Neural cell (in vitro differentiated cells): ENCODE measurements around the gene SLC6A19. TPM values are rescaled to one million over a fixed set of nuclear protein-coding genes. Genes with fewer than 3 reads are reported as not detected.

Experiments
- H2AFZ ChIP-seq: fragments of 200-600, 300-800 bp; sonication (generic), shearing (Covaris generic); 2 replicates; pipeline ENCODE4 v1.6.0; 2014; ENCODE audit warnings: low read depth, mild to moderate bottlenecking, antibody characterized with exemption, low read length, moderate library complexity
- H3F3A ChIP-seq: fragments of 200-600 bp; shearing (Covaris generic); 2 replicates; pipeline ENCODE4 v1.6.1; 2016; ENCODE audit warnings: mild to moderate bottlenecking, moderate library complexity, mixed read lengths, antibody characterized with exemption, low read length; ENCODE audit not compliant: insufficient read depth, poor library complexity, severe bottlenecking
- H3K27ac ChIP-seq: fragments of 200-600, 300-800 bp; sonication (generic), shearing (Covaris generic); 2 replicates; pipeline ENCODE4 v1.5.1; 2014; ENCODE audit warnings: mild to moderate bottlenecking, low read length, moderate library complexity
- H3K27me3 ChIP-seq: fragments of 300-800, 200-600 bp; sonication (generic), shearing (Covaris generic); 2 replicates; pipeline ENCODE4 v1.6.0; 2014; ENCODE audit warnings: mild to moderate bottlenecking, low read depth, low read length, moderate library complexity; ENCODE audit not compliant: insufficient read depth
- H3K36me3 ChIP-seq: fragments of 300-800, 200-600 bp; sonication (generic), shearing (Covaris generic); 2 replicates; pipeline ENCODE4 v1.5.1; 2014; ENCODE audit warnings: mild to moderate bottlenecking, antibody characterized with exemption, low read length, moderate library complexity; ENCODE audit not compliant: insufficient read depth
- H3K4me2 ChIP-seq: fragments of 300-800, 200-600 bp; sonication (generic), shearing (Covaris generic); 2 replicates; pipeline ENCODE4 v1.6.0; 2014; ENCODE audit warnings: mild to moderate bottlenecking, low read length
- H3K4me3 ChIP-seq: fragments of 300-800, 200-600 bp; sonication (generic), shearing (Covaris generic); 2 replicates; pipeline ENCODE4 v1.5.1; 2014; ENCODE audit warnings: mild to moderate bottlenecking, low read length, moderate library complexity
- H3K79me2 ChIP-seq: fragments of 200-600 bp; shearing (Covaris generic); replicated peaks from 2 replicates; pipeline ENCODE4 v1.6.0; 2014; ENCODE audit warnings: mild to moderate bottlenecking, low read length, moderate library complexity; ENCODE audit not compliant: insufficient read depth
- H3K9ac ChIP-seq: fragments of 300-800, 200-600 bp; sonication (generic), shearing (Covaris generic); 2 replicates; pipeline ENCODE4 v1.6.1; 2016; ENCODE audit warnings: mild to moderate bottlenecking, low read length, mixed read lengths
- H3K9me2 ChIP-seq: fragments of 200-600 bp; shearing (Covaris generic); 2 replicates; pipeline ENCODE4 v1.6.1; 2016; ENCODE audit warnings: mild to moderate bottlenecking, low read length, mixed read lengths; ENCODE audit not compliant: insufficient read depth
- H3K9me3 ChIP-seq: fragments of 200-600, 300-800 bp; sonication (generic), shearing (Covaris generic); 2 replicates; pipeline ENCODE4 v1.6.1; 2016; ENCODE audit warnings: mild to moderate bottlenecking, mixed run types, low read length, moderate library complexity, mixed read lengths
- H4K20me1 ChIP-seq: fragments of 200-600 bp; shearing (Covaris generic); 2 replicates; pipeline ENCODE4 v1.6.1; 2016; ENCODE audit warnings: mild to moderate bottlenecking, mixed run types; ENCODE audit not compliant: insufficient read depth
- EP300 ChIP-seq: fragments of 450-650 bp; conservative IDR thresholded peaks from 2 replicates; pipeline ENCODE4 v1.6.1; 2014; ENCODE audit warnings: antibody characterized with exemption, mild to moderate bottlenecking, moderate library complexity; ENCODE audit not compliant: poor library complexity, severe bottlenecking
- EZH2 ChIP-seq: fragments of 200-600, 300-800 bp; shearing (Covaris generic), sonication (generic); IDR thresholded peaks from 2 replicates; pipeline ENCODE4 v1.6.1; 2014; ENCODE audit warnings: antibody characterized with exemption, low read length, borderline replicate concordance, mild to moderate bottlenecking; ENCODE audit not compliant: insufficient read depth, poor library complexity, severe bottlenecking
- MXI1 ChIP-seq: fragments of 450-650 bp; conservative IDR thresholded peaks from 2 replicates; pipeline ENCODE4 v1.6.1; 2014; ENCODE audit warnings: antibody characterized with exemption, mild to moderate bottlenecking; ENCODE audit not compliant: poor library complexity, severe bottlenecking
- POLR2AphosphoS5 ChIP-seq: IDR thresholded peaks from 2 replicates; pipeline ENCODE4 v1.6.1; 2012
- RAD21 ChIP-seq: fragments of 450-650 bp; conservative IDR thresholded peaks from 2 replicates; pipeline ENCODE4 v1.6.1; 2014; ENCODE audit warnings: antibody characterized with exemption, mild to moderate bottlenecking, moderate library complexity
- SMC3 ChIP-seq: fragments of 450-650 bp; conservative IDR thresholded peaks from 2 replicates; pipeline ENCODE4 v1.6.1; 2014; ENCODE audit warnings: antibody characterized with exemption, mild to moderate bottlenecking, moderate library complexity; ENCODE audit not compliant: poor library complexity
- TAF1 ChIP-seq: IDR thresholded peaks from 2 replicates; pipeline ENCODE4 v1.6.1; 2012; ENCODE audit warnings: low read depth
- polyA plus RNA-seq: library from polyadenylated mRNA; depleted of rRNA; stranded (reverse); fragments of >200 nt; gene quantifications from 2 replicates; pipeline ENCODE4 v1.2.3, GENCODE V29; 2014
- TF ChIP-seq, protein P1 (sequence below): fragments of 450-650 bp; IDR thresholded peaks from 2 replicates; pipeline ENCODE4 v1.5.1; 2014; ENCODE audit warnings: antibody characterized with exemption, mild to moderate bottlenecking, moderate library complexity; ENCODE audit not compliant: poor library complexity, severe bottlenecking
- TF ChIP-seq, protein P2 (sequence below): IDR thresholded peaks from 2 replicates; pipeline ENCODE4 v1.6.1; 2012; ENCODE audit warnings: borderline replicate concordance

SLC6A19 gene
- polyA plus RNA-seq, 1 donor from 2014 or later: not detected

DNA sequence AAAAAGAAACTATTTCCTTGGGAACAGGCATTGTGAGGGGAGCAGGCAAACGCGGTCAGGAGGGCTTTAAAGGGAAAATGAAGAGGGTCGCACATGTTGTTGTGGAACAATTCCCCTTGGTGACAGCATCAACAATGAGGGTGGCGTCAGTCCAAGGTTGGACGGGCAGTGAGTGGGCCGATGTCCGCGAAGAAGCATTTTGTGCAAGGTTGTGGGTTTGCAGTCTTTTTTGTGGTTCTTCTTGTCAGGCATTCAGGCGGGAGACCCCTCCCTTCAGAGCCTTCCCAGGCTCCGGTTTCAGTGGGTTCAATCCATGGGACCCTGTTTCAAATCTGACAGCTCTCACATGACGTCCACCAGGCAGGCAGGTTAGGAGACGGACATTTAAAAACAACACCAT, 11.1 kb upstream of the SLC6A19 start:
- Histone ChIP-seq H3K4me2 (no peak overlapping the region), H4K20me1 (no peaks in the 10 kb centered on the region), H3K9me2 (no peaks in the 10 kb centered on the region), H3K27me3 (no peaks in the 10 kb centered on the region), H3K79me2 (no peaks in the 10 kb centered on the region), H3K36me3 (no peaks in the 10 kb centered on the region), H3K9ac (no peak overlapping the region), H3F3A (no peaks in the 10 kb centered on the region), H3K4me3 (no peak overlapping the region), H2AFZ (no peak overlapping the region), H3K9me3 (no peaks in the 10 kb centered on the region), H3K27ac (peak overlapping the region; percentile 49)
- no peak for TF ChIP-seq RAD21
- TF ChIP-seq POLR2AphosphoS5: no peak
- TF ChIP-seq SMC3: no peak
- no peak for TF ChIP-seq EZH2
- TF ChIP-seq TAF1: no peak
- TF ChIP-seq MXI1: no peak
- no peak for TF ChIP-seq EP300
- TF ChIP-seq, protein P1, sequence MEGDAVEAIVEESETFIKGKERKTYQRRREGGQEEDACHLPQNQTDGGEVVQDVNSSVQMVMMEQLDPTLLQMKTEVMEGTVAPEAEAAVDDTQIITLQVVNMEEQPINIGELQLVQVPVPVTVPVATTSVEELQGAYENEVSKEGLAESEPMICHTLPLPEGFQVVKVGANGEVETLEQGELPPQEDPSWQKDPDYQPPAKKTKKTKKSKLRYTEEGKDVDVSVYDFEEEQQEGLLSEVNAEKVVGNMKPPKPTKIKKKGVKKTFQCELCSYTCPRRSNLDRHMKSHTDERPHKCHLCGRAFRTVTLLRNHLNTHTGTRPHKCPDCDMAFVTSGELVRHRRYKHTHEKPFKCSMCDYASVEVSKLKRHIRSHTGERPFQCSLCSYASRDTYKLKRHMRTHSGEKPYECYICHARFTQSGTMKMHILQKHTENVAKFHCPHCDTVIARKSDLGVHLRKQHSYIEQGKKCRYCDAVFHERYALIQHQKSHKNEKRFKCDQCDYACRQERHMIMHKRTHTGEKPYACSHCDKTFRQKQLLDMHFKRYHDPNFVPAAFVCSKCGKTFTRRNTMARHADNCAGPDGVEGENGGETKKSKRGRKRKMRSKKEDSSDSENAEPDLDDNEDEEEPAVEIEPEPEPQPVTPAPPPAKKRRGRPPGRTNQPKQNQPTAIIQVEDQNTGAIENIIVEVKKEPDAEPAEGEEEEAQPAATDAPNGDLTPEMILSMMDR: no peak
- TF ChIP-seq, protein P2, sequence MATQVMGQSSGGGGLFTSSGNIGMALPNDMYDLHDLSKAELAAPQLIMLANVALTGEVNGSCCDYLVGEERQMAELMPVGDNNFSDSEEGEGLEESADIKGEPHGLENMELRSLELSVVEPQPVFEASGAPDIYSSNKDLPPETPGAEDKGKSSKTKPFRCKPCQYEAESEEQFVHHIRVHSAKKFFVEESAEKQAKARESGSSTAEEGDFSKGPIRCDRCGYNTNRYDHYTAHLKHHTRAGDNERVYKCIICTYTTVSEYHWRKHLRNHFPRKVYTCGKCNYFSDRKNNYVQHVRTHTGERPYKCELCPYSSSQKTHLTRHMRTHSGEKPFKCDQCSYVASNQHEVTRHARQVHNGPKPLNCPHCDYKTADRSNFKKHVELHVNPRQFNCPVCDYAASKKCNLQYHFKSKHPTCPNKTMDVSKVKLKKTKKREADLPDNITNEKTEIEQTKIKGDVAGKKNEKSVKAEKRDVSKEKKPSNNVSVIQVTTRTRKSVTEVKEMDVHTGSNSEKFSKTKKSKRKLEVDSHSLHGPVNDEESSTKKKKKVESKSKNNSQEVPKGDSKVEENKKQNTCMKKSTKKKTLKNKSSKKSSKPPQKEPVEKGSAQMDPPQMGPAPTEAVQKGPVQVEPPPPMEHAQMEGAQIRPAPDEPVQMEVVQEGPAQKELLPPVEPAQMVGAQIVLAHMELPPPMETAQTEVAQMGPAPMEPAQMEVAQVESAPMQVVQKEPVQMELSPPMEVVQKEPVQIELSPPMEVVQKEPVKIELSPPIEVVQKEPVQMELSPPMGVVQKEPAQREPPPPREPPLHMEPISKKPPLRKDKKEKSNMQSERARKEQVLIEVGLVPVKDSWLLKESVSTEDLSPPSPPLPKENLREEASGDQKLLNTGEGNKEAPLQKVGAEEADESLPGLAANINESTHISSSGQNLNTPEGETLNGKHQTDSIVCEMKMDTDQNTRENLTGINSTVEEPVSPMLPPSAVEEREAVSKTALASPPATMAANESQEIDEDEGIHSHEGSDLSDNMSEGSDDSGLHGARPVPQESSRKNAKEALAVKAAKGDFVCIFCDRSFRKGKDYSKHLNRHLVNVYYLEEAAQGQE: no peak

GRCh38 chr5:1190837-1191239, 10.6 kb upstream of the SLC6A19 start:
- Histone ChIP-seq H4K20me1 (no peaks in the 10 kb centered on the region), H3K36me3 (no peaks in the 10 kb centered on the region), H3K9ac (peak overlapping the region; percentile 6), H3K4me2 (no peak overlapping the region), H3K9me2 (no peaks in the 10 kb centered on the region), H3K4me3 (no peak overlapping the region), H3F3A (no peaks in the 10 kb centered on the region), H3K27me3 (no peaks in the 10 kb centered on the region), H3K79me2 (no peaks in the 10 kb centered on the region), H3K27ac (peak overlapping the region; percentile 49), H2AFZ (peak overlapping the region; percentile 7), H3K9me3 (no peaks in the 10 kb centered on the region)
- TF ChIP-seq, protein P2: no peak
- TF ChIP-seq EP300 (no peak), TAF1 (no peak), EZH2 (no peak), RAD21 (no peak), SMC3 (no peak), MXI1 (no peak)
- TF ChIP-seq, protein P1: no peak
